HPDE6-E6E7 (cell line): ENCODE data around the gene EML5.
A peak's percentile ranks its signal among the peaks of the same experiment; 100 is the strongest.

Experiments
- DNase-seq: peaks from one replicate; pipeline ENCODE4 v3.0.0; 2011; ENCODE audit warnings: missing footprints; ENCODE audit errors: extremely low spot score

The EML5 gene

GRCh38 chr14:88616697-88617096 lies 176.1 kb downstream of the EML5 start:
- peak; percentile 42 for DNase-seq

GRCh38 chr14:88614218-88614907 lies 178.4 kb downstream of the EML5 start:
- DNase-seq = no peak

GRCh38 chr14:88613552-88614010 lies 179.2 kb downstream of the EML5 start:
- peak; percentile 45 for DNase-seq

- no peak for DNase-seq
Measured at GRCh38 chr14:88612981-88613380, 179.8 kb downstream of the EML5 start.

GRCh38 chr14:88611878-88612277 lies 180.9 kb downstream of the EML5 start:
- DNase-seq = no peak

- no peak for DNase-seq
Measured at GRCh38 chr14:88607829-88608228, 184.9 kb downstream of the EML5 start.

GRCh38 chr14:88605594-88605993 lies 187.2 kb downstream of the EML5 start:
- no peak for DNase-seq

GRCh38 chr14:88604212-88604611 lies 188.5 kb downstream of the EML5 start:
- DNase-seq = no peak

- DNase-seq = no peak
Measured at GRCh38 chr14:88599761-88600439, 192.9 kb downstream of the EML5 start.

- no peak for DNase-seq
Measured at GRCh38 chr14:88599326-88599725, 193.4 kb downstream of the EML5 start.

GRCh38 chr14:88598097-88598675 lies 194.6 kb downstream of the EML5 start:
- no peak for DNase-seq

- DNase-seq = no peak
Measured at GRCh38 chr14:88597601-88598000, 195.2 kb downstream of the EML5 start.

GRCh38 chr14:88597038-88597437 lies 195.7 kb downstream of the EML5 start:
- DNase-seq = no peak

GRCh38 chr14:88592031-88592430 lies 200.7 kb downstream of the EML5 start:
- DNase-seq = no peak

- no peak for DNase-seq
Measured at GRCh38 chr14:88590173-88590572, 202.6 kb downstream of the EML5 start.

GRCh38 chr14:88588081-88588480 lies 204.7 kb downstream of the EML5 start:
- no peak for DNase-seq

- no peak for DNase-seq
Measured at GRCh38 chr14:88584451-88584850, 208.3 kb downstream of the EML5 start.

- DNase-seq = no peak
Measured at GRCh38 chr14:88576222-88576621, 216.5 kb downstream of the EML5 start.

GRCh38 chr14:88572117-88572516 lies 220.6 kb downstream of the EML5 start:
- DNase-seq = no peak

GRCh38 chr14:88568196-88568595 lies 224.6 kb downstream of the EML5 start:
- DNase-seq = no peak

- DNase-seq = no peak
Measured at GRCh38 chr14:88565427-88565826, 227.3 kb downstream of the EML5 start.

- no peak for DNase-seq
Measured at GRCh38 chr14:88563845-88564244, 228.9 kb downstream of the EML5 start.
